GM18873 (cell line): ENCODE measurements around the gene CHURC1.
"Not testable (repeated sequence)": the region's sequence is repeated elsewhere in the genome, so short reads cannot be mapped to it uniquely, and the experiment has no call there.

Experiments
- ATAC-seq: cut with Tn5 transposase; IDR thresholded peaks from one replicate; pipeline ENCODE4 v1.9.1; 2021; ENCODE audit warnings: mild to moderate bottlenecking, moderate library complexity, moderate number of reproducible peaks; ENCODE audit not compliant: unreplicated experiment, low FRiP score

CHURC1 gene

DNA sequence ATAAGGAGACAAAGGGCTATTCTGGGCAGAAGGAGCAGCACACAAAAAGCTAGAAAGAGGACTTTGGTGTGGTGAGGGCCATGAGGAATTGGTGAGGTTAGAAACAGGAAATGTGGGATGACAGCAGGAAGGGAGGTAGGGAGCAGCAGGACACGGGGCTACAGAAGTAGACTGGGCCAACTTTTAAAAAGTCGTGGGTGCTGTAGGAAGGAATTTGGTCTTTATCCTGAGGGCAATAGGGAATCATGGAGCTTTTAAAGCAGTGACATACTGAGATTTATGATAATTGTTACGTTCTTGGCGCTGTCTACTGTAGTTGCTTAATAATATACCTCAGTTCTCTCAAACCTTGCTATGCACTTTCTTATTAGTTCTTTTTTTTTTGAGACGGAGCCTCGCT, 8.2 kb upstream of the CHURC1 start:
- no peak for ATAC-seq

- ATAC-seq: no peak
Measured at GRCh38 chr14:64910847-64911495, 3.3 kb upstream of the CHURC1 start.

- ATAC-seq: no peak
Measured at GRCh38 chr14:64912261-64912660, 2.0 kb upstream of the CHURC1 start.

DNA sequence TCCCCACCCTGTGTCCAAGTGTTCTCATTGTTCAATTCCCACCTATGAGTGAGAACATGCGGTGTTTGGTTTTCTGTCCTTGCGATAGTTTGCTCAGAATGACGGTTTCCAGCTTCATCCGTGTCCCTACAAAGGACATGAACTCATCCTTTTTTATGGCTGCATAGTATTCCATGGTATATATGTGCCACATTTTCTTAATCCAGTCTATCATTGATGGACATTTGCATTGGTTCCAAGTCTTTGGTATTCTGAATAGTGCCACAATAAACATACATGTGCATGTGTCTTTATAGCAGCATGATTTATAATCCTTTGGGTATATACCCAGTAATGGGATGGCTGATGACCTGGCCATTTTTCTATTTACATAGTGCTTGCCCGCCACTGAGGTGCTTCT, 778 bp upstream of the CHURC1 start:
- not testable (repeated sequence) for ATAC-seq

- ATAC-seq: peak; percentile 6
Measured at GRCh38 chr14:64915029-64915424, 772 bp downstream of the CHURC1 start.

GRCh38 chr14:64915797-64916196, 1.5 kb downstream of the CHURC1 start:
- ATAC-seq: no peak

DNA sequence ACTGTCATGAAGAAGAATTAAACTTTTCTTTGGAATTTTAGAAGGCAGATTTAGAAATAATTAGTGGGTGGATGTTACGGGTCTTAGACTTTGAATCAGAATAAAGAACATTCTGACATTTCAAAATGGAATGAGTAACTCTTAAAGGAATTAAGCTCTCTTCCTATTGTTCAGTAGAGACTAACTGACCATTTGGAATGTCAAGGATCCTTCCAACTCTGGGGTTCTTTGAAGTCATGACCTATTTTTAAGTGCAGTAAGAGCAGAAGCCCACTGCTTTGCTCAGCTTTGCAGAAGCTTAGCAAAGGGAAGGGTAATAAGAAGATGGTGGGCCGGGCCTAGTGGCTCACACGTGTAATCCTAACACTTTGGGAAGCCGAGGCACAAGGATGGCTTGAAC, 4.0 kb downstream of the CHURC1 start:
- no peak for ATAC-seq

DNA sequence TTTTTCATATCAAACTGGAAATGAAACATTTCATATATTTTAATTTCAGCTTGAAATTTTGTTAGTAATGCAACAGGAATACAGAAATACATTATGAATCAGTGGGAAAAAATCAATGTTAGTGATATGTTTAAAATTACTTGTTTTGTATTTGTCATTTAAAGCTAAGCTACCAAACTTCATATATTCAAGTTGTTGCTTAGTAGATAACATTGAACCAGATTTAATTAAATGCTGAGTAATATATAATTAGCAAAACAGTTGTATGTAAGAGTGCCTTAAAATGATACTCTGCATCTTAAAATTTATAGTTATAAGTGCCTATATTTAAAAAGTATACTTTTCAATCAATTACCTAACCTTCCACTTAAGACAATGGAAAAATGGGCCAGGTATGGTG, 5.0 kb downstream of the CHURC1 start:
- ATAC-seq: no peak

GRCh38 chr14:64919618-64920017, 5.4 kb downstream of the CHURC1 start:
- ATAC-seq: no peak

GRCh38 chr14:64920465-64920864, 6.2 kb downstream of the CHURC1 start:
- no peak for ATAC-seq

GRCh38 chr14:64923015-64923414, 8.8 kb downstream of the CHURC1 start:
- ATAC-seq: no peak

DNA sequence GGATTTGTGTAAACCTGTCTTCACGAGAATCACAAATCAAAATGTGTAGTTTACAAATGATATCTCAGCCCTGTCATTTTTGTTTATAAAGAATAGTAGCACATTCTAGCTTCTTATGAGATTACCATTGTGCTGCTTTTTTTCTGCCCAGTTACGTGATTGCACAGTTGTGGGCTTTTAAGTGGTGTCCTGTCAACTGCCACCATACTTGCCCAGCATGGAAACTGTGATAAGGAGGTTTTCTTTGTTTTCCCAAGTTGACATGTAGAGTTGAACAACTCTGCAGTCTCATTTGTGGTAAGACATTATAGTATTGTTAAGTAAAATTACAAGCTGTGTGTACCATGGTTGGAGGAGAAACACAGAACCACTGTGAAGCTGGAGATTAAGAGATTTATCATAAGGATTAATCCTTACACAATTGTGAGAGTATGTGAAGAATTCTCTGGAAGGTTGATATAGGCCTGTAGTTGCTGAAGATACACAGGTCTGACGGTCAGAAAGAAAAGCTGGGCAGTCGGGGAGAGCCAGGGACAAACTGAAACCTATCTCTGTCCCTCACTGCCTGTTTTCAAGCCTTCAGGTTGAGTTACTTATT, 12.2 kb downstream of the CHURC1 start:
- ATAC-seq: no peak

GRCh38 chr14:64927031-64927430, 12.8 kb downstream of the CHURC1 start:
- ATAC-seq: no peak

GRCh38 chr14:64928239-64929013, 14.2 kb downstream of the CHURC1 start:
- ATAC-seq: peak; percentile 72

DNA sequence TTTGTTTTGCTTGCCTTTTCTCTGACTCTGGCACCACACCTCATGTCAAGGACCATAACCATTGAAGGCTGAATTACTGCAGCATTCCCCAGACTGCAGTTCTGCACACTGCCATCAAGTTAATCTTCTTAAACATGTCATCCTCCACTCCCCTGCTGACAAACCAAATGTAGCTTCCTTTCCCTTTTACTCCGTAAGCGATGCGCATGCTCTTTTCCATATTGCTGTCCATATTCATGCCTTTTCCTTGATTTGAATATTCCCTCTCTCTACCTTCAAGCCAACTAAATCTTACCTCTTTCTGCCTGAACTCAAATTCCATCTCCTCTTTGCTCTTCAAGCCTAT, 14.7 kb downstream of the CHURC1 start:
- no peak for ATAC-seq

GRCh38 chr14:64930085-64930843, 16.0 kb downstream of the CHURC1 start:
- ATAC-seq: no peak

DNA sequence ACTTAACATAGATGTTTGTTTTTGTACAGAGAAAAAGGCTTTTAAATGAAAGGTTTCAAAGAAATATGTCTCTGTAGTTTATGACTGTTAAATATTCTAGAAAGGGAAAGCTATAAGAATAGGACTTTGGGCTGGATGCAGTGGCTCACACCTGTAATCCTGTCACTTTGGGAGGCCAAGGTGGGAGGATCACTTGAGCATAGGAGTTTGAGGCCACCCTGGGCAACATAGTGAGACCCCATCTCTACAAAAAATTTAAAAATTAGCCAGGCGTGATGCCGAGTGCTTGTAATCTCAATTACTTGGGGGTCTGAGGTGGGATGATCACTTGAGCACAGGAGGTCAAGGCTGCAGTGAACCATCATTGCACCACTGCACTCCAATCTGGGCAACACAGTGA, 16.9 kb downstream of the CHURC1 start:
- ATAC-seq: no peak

GRCh38 chr14:64932231-64932630, 18.0 kb downstream of the CHURC1 start:
- no peak for ATAC-seq

DNA sequence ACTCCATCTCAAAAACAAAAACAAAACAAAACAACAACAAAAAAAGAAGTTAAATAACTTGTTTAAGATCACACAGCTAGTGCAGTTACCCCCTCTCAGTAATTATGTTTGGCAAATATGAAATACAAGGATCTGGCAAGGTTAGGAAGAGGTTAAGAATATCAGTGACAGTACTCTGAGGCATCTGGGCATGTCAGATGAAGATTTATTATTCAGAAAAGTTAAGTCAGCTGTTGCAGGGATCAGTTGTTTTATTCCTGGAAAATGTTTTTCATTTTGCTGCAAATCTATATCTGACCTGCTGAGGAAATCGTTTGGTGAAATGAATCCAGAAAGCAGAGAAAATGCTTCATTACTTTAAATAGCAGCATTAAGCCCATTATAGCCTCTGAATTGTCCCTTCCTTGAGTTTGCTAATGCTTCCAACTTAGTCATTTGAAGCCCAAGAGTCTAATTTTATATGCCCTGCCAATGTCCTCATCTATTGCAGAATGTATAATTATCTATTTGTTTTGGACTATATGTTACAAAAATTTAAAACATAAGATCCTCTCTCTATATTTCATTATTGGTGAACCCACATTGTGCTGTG, 20.2 kb downstream of the CHURC1 start:
- no peak for ATAC-seq

DNA sequence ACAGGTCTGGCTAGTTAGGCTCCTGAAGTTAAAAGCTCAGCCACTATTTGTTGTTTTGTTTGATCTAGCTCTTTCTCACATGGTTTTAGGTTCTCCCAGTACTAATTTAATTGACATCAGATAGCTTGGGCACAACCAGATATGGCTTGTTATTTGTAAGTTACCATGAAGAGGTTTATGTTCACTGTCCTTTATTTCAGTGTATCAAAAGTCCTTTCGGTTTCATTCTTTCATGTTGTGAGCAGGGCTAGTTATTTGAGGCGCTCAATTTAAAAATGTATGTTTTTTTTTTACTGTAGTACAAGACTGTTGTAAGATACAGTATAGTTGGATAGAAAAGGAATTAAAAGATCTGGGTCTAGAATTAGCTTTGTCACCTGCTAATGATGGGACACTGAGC, 21.3 kb downstream of the CHURC1 start:
- ATAC-seq: no peak
